DOHH2 (cell line): ENCODE measurements around the gene OCLN.

Source experiments
- CTCF ChIP-seq: fragments of 200-600 bp; sonication (generic); IDR thresholded peaks from one replicate; pipeline ENCODE4 v1.5.1; 2014; ENCODE audit warnings: antibody characterized with exemption, mild to moderate bottlenecking, low read depth, low read length; ENCODE audit not compliant: poor library complexity, severe bottlenecking
- EZH2phosphoT487 ChIP-seq: fragments of 200-600 bp; sonication (generic); IDR thresholded peaks from 2 replicates; pipeline ENCODE4 v1.6.1; 2017; ENCODE audit warnings: borderline replicate concordance, mild to moderate bottlenecking, antibody characterized with exemption, low read length, moderate library complexity, mixed read lengths

GRCh38 chr5:69491838-69492390 lies 676 bp upstream of the OCLN start:
- no peak for TF ChIP-seq CTCF
- no peak for TF ChIP-seq EZH2phosphoT487
